HepG2 (cell line): Measurements from ENCODE around the gene CSNK1D. TPM values are rescaled to one million over a fixed set of nuclear protein-coding genes. Genes with fewer than 3 reads are reported as not detected.

Experiments used
- CENPT ChIP-seq: sonication (generic); formaldehyde crosslinking; IDR thresholded peaks from 2 replicates; pipeline ENCODE4 v1.8.0; 2022; ENCODE audit warnings: low read depth, mild to moderate bottlenecking, moderate library complexity, missing genetic modification reagents
- FOXK1 ChIP-seq: sonication (generic); formaldehyde crosslinking; IDR thresholded peaks from 2 replicates; pipeline ENCODE4 v1.4.0; 2020; ENCODE audit warnings: low read depth, missing genetic modification reagents, borderline replicate concordance
- HMG20B ChIP-seq: conservative IDR thresholded peaks from 2 replicates; pipeline ENCODE4 v1.6.1; 2016; ENCODE audit warnings: missing genetic modification reagents, missing compliant biosample characterization
- KIAA2018 ChIP-seq: sonication (generic); formaldehyde crosslinking; IDR thresholded peaks from 2 replicates; pipeline ENCODE4 v1.5.0; 2020; ENCODE audit warnings: mild to moderate bottlenecking, missing genetic modification reagents, borderline replicate concordance
- MED13 ChIP-seq: sonication (generic); formaldehyde crosslinking; IDR thresholded peaks from 2 replicates; pipeline ENCODE4 v1.5.0; 2020; ENCODE audit warnings: missing genetic modification reagents
- NR2C2 ChIP-seq: sonication (generic); formaldehyde crosslinking; IDR thresholded peaks from 2 replicates; pipeline ENCODE4 v1.4.0; 2020; ENCODE audit warnings: missing genetic modification reagents, mild to moderate bottlenecking, moderate library complexity, borderline replicate concordance
- PHF21A ChIP-seq: sonication (generic); formaldehyde crosslinking; IDR thresholded peaks from 2 replicates; pipeline ENCODE4 v1.5.0; 2020; ENCODE audit warnings: mild to moderate bottlenecking, missing genetic modification reagents
- STAT5B ChIP-seq: sonication (generic); formaldehyde crosslinking; IDR thresholded peaks from 2 replicates; pipeline ENCODE4 v1.4.0; 2020; ENCODE audit warnings: missing genetic modification reagents
- ZEB1 ChIP-seq: IDR thresholded peaks from 2 replicates; pipeline ENCODE4 v1.6.1; 2012; ENCODE audit warnings: mild to moderate bottlenecking, low read depth, inconsistent platforms; ENCODE audit not compliant: insufficient replicate concordance
- ZNF569 ChIP-seq: sonication (generic); formaldehyde crosslinking; IDR thresholded peaks from 2 replicates; pipeline ENCODE4 v1.5.0; 2020; ENCODE audit warnings: mild to moderate bottlenecking, missing genetic modification reagents, moderate library complexity, borderline replicate concordance
- ZSCAN12 ChIP-seq: sonication (generic); formaldehyde crosslinking; IDR thresholded peaks from 2 replicates; pipeline ENCODE4 v1.9.0; 2021; ENCODE audit warnings: mild to moderate bottlenecking, missing genetic modification reagents
- polyA plus RNA-seq, 8 experiments: library from polyadenylated mRNA; depleted of rRNA in 3 of 8; stranded (reverse) in 7 of 8; unstranded in 1 of 8; fragments of >200 nt; fragmentation: Illumina TruSeq in 4 of 8; extraction: Trizol in 4 of 8; gene quantifications; 2 replicates each; pipeline versions ENCODE4 v1.2.1 to v1.2.3, GENCODE V29; 2011 to 2016; ENCODE audit warnings: low read depth in 4 of 8, missing spikeins in 1 of 8, mixed read lengths in 1 of 8; ENCODE audit not compliant: insufficient read depth in 1 of 8
- total RNA-seq, 5 experiments: library from RNA; depleted of rRNA; stranded (reverse); fragments of >200 nt; fragmentation: Illumina TruSeq; extraction: Trizol; gene quantifications; 2 replicates each; pipeline ENCODE4 v1.2.3, GENCODE V29; 2016; ENCODE audit warnings: low read depth in 1 of 5
- TF ChIP-seq, protein P1 (sequence below): IDR thresholded peaks from 2 replicates; pipeline ENCODE4 v1.4.0; 2020; ENCODE audit warnings: mild to moderate bottlenecking, missing genetic modification reagents

The CSNK1D gene
- total and polyA plus RNA-seq, 2 of the 13 experiments (the other 11 are each of a cell fraction or from before 2014, with no cell fraction given) = 31.5 to 128 TPM

DNA sequence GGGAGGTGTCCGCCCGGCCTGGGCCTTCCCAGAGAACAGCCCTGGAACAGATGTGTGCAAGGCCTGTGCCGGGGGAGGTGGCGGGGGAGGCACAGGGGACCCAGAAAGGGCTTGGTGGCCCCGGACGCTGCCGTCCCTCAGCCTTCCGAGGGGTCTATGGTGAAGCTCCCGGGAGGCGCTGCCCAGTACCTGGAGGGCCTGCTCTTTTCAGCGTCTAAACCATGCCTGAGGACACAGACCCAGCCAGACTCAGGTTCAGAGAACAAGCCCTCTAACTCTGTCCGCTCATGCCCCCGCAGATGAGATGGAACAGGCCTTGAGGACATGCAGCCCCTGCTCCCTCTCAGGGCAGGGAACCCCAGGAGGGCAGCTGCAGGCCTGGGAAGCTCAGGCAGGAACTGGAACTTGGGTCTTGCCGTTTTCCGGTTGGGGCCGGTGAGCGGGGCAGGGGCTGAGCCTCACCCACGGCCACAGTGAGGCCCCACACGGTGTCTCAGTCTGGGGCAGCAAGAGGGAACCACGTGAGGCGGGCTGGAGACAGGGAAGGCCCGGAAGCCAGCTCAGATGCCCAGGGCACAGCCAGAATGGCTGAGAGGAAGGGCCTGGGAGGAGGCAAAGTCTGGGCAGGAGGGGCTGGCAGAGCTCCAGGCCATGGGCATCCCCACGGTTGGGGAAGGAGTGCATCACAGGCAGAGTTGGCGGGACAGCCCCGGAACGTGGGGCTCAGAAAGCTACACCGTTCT is 32.1 kb downstream of the CSNK1D start (continued):
- TF ChIP-seq KIAA2018 (peak; percentile 32; the same call in 1 of the 2 replicates), STAT5B (CRISPR knock-in tag) (peak; percentile 41; the same call in 1 of the 2 replicates), HMG20B (CRISPR knock-in tag) (0 out of 2 replicates have a peak, but pooled peaks have one; percentile 43), PHF21A (CRISPR knock-in tag) (0 out of 2 replicates have a peak, but pooled peaks have one; percentile 31), ZSCAN12 (CRISPR knock-in tag) (0 out of 2 replicates have a peak, but pooled peaks have one; percentile 19), FOXK1 (CRISPR knock-in tag) (peak; percentile 13; the same call in 1 of the 2 replicates), CENPT (CRISPR knock-in tag) (peak; percentile 32), ZEB1 (no peak), MED13 (CRISPR knock-in tag) (peak; percentile 79; the same call in 1 of the 2 replicates), NR2C2 (CRISPR knock-in tag) (0 out of 2 replicates have a peak, but pooled peaks have one; percentile 13), ZNF569 (0 out of 2 replicates have a peak, but pooled peaks have one; percentile 67)
- TF ChIP-seq, protein P1, sequence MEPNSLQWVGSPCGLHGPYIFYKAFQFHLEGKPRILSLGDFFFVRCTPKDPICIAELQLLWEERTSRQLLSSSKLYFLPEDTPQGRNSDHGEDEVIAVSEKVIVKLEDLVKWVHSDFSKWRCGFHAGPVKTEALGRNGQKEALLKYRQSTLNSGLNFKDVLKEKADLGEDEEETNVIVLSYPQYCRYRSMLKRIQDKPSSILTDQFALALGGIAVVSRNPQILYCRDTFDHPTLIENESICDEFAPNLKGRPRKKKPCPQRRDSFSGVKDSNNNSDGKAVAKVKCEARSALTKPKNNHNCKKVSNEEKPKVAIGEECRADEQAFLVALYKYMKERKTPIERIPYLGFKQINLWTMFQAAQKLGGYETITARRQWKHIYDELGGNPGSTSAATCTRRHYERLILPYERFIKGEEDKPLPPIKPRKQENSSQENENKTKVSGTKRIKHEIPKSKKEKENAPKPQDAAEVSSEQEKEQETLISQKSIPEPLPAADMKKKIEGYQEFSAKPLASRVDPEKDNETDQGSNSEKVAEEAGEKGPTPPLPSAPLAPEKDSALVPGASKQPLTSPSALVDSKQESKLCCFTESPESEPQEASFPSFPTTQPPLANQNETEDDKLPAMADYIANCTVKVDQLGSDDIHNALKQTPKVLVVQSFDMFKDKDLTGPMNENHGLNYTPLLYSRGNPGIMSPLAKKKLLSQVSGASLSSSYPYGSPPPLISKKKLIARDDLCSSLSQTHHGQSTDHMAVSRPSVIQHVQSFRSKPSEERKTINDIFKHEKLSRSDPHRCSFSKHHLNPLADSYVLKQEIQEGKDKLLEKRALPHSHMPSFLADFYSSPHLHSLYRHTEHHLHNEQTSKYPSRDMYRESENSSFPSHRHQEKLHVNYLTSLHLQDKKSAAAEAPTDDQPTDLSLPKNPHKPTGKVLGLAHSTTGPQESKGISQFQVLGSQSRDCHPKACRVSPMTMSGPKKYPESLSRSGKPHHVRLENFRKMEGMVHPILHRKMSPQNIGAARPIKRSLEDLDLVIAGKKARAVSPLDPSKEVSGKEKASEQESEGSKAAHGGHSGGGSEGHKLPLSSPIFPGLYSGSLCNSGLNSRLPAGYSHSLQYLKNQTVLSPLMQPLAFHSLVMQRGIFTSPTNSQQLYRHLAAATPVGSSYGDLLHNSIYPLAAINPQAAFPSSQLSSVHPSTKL (CRISPR knock-in tag) = no peak
